ELF-1 (cell line): ENCODE data around the gene CBFA2T3.
"Not testable (repeated sequence)": the region's sequence is repeated elsewhere in the genome, so short reads cannot be mapped to it uniquely, and the experiment has no call there.

Experiments used
- DNase-seq: peaks from one replicate; pipeline ENCODE4 v3.0.0-alpha.2; 2016; ENCODE audit warnings: low read depth, low spot score

CBFA2T3 gene

GRCh38 chr16:89013111-89013510, 36.1 kb upstream of the CBFA2T3 start:
- DNase-seq: no peak

- DNase-seq: no peak
These were observed 35.6 kb upstream of the CBFA2T3 start for GRCh38 chr16:89012622-89012995.

- DNase-seq: no peak
These were observed 35.1 kb upstream of the CBFA2T3 start for GRCh38 chr16:89011909-89012621.

- DNase-seq: no peak
These were observed 33.4 kb upstream of the CBFA2T3 start for GRCh38 chr16:89010210-89010925.

GRCh38 chr16:89009343-89010209, 32.6 kb upstream of the CBFA2T3 start:
- peak; percentile 40 for DNase-seq

GRCh38 chr16:89008796-89009195, 31.8 kb upstream of the CBFA2T3 start:
- DNase-seq: not testable (repeated sequence)

- DNase-seq: no peak
These were observed 30.6 kb upstream of the CBFA2T3 start for GRCh38 chr16:89007371-89008249.

GRCh38 chr16:89006036-89006752, 29.2 kb upstream of the CBFA2T3 start:
- no peak for DNase-seq

- no peak for DNase-seq
These were observed 28.4 kb upstream of the CBFA2T3 start for GRCh38 chr16:89005201-89006035.

- DNase-seq: peak; percentile 62
These were observed 27.3 kb upstream of the CBFA2T3 start for GRCh38 chr16:89004209-89004831.

- no peak for DNase-seq
These were observed 26.8 kb upstream of the CBFA2T3 start for GRCh38 chr16:89003831-89004208.

GRCh38 chr16:89002851-89003830, 26.1 kb upstream of the CBFA2T3 start:
- DNase-seq: peak; percentile 27

- not testable (repeated sequence) for DNase-seq
These were observed 25.1 kb upstream of the CBFA2T3 start for GRCh38 chr16:89002081-89002480.

- peak; percentile 82 for DNase-seq
These were observed 24.4 kb upstream of the CBFA2T3 start for GRCh38 chr16:89001117-89002027.

GRCh38 chr16:89000207-89000959, 23.4 kb upstream of the CBFA2T3 start:
- no peak for DNase-seq
